OCI-LY7 (cell line): ENCODE results near the gene PSMD4.

ENCODE experiments used
- EZH2phosphoT487 ChIP-seq: fragments of 200-600 bp; sonication (generic); IDR thresholded peaks from 2 replicates; pipeline ENCODE4 v1.6.1; 2018; ENCODE audit warnings: low read depth, borderline replicate concordance, mild to moderate bottlenecking, mixed run types, antibody characterized with exemption, low read length, moderate library complexity, mixed read lengths
- TF ChIP-seq, protein P1 (sequence below): fragments of 200-600 bp; sonication (generic); conservative IDR thresholded peaks from 2 replicates; pipeline ENCODE4 v1.5.1; 2014; ENCODE audit warnings: mild to moderate bottlenecking, antibody characterized with exemption, low read length, moderate library complexity, mixed read lengths

DNA sequence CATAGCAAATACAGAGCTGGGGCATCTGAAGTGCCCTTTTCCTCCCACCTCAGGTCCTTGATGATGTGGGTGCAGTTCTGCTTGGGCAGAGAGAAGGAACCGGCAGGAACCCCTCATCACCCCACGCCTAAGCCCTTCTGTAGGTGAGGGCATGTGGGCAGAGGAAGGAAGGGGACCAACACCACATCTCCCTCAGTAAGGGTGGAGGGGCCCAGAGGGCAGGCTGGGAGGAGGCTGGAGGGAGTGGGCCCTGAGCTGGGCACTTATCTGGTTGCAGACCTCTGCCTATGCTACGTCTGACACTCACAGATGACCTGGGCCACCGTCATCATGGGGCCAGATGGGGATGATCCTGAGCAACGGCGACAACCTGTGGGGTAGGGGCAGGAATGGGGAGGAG, 38.6 kb downstream of the PSMD4 start:
- TF ChIP-seq, protein P1, sequence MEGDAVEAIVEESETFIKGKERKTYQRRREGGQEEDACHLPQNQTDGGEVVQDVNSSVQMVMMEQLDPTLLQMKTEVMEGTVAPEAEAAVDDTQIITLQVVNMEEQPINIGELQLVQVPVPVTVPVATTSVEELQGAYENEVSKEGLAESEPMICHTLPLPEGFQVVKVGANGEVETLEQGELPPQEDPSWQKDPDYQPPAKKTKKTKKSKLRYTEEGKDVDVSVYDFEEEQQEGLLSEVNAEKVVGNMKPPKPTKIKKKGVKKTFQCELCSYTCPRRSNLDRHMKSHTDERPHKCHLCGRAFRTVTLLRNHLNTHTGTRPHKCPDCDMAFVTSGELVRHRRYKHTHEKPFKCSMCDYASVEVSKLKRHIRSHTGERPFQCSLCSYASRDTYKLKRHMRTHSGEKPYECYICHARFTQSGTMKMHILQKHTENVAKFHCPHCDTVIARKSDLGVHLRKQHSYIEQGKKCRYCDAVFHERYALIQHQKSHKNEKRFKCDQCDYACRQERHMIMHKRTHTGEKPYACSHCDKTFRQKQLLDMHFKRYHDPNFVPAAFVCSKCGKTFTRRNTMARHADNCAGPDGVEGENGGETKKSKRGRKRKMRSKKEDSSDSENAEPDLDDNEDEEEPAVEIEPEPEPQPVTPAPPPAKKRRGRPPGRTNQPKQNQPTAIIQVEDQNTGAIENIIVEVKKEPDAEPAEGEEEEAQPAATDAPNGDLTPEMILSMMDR, result no peak
- TF ChIP-seq EZH2phosphoT487, result no peak
